NT2/D1 (cell line): Measurements from ENCODE around the gene CDC42EP3.

Experiments
- DNase-seq: peaks from one replicate; pipeline ENCODE4 v3.0.0-alpha.2; 2011; ENCODE audit warnings: low read depth, low spot score
- H3K27me3 ChIP-seq: 2 replicates; pipeline ENCODE4 v1.6.0; 2011; ENCODE audit warnings: mild to moderate bottlenecking; ENCODE audit not compliant: insufficient read length, insufficient read depth
- H3K36me3 ChIP-seq: 2 replicates; pipeline ENCODE4 v1.6.1; 2011; ENCODE audit warnings: mild to moderate bottlenecking, low read length, mixed read lengths; ENCODE audit not compliant: insufficient read depth, insufficient read length
- H3K4me1 ChIP-seq: 2 replicates; pipeline ENCODE4 v1.5.1; 2011; ENCODE audit not compliant: insufficient read depth, insufficient read length
- H3K4me3 ChIP-seq: 2 replicates; pipeline ENCODE4 v1.5.1; 2011; ENCODE audit warnings: low read depth; ENCODE audit not compliant: insufficient read length
- H3K9ac ChIP-seq: 2 replicates; pipeline ENCODE4 v1.6.0; 2011; ENCODE audit warnings: low read depth; ENCODE audit not compliant: insufficient read length
- H3K9me3 ChIP-seq: 2 replicates; pipeline ENCODE4 v1.5.1; 2011; ENCODE audit warnings: mild to moderate bottlenecking, low read length; ENCODE audit not compliant: insufficient read depth
- SUZ12 ChIP-seq: IDR thresholded peaks from 2 replicates; pipeline ENCODE4 v1.6.1; 2011; ENCODE audit not compliant: insufficient read length, insufficient read depth; ENCODE audit errors: extremely low read depth
- YY1 ChIP-seq: IDR thresholded peaks from 2 replicates; pipeline ENCODE4 v1.6.1; 2011; ENCODE audit not compliant: insufficient read length, insufficient read depth
- ZNF274 ChIP-seq: IDR thresholded peaks from 2 replicates; pipeline ENCODE4 v1.6.1; 2011; ENCODE audit warnings: mild to moderate bottlenecking, low read depth, low read length

The CDC42EP3 gene

GRCh38 chr2:37631292-37631691, 40.1 kb downstream of the CDC42EP3 start:
- Histone ChIP-seq H3K4me3 (no peak overlapping the region), H3K9ac (no peak overlapping the region), H3K36me3 (no peaks in the 10 kb centered on the region), H3K27me3 (no peaks in the 10 kb centered on the region), H3K4me1 (no peaks in the 10 kb centered on the region), H3K9me3 (no peaks in the 10 kb centered on the region)
- DNase-seq = no peak
- TF ChIP-seq ZNF274 = no peak

DNA sequence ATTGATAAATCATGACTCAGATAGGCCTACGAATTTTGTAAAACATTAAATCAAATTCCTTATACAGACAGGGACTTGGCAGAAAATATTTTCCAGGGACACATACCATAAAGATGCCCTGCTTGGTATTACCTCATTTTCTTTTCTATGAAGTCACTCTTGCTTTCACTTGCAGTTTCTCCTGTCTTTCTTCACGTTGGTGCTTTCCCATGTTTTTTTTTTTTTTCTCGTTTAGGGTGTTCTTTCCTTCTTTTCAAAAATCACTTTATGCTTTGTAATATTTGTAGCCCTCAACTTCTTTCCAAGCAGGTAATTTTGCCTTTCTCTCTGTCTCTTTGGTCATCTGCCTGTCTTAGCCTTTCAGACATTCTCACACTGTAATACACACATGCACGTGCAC, 40.7 kb downstream of the CDC42EP3 start:
- TF ChIP-seq SUZ12 (no peak), ZNF274 (no peak), YY1 (no peak)
- Histone ChIP-seq H3K4me3 (no peak overlapping the region), H3K27me3 (no peaks in the 10 kb centered on the region), H3K36me3 (no peaks in the 10 kb centered on the region), H3K9ac (no peak overlapping the region), H3K9me3 (no peaks in the 10 kb centered on the region), H3K4me1 (no peaks in the 10 kb centered on the region)
- no peak for DNase-seq

DNA sequence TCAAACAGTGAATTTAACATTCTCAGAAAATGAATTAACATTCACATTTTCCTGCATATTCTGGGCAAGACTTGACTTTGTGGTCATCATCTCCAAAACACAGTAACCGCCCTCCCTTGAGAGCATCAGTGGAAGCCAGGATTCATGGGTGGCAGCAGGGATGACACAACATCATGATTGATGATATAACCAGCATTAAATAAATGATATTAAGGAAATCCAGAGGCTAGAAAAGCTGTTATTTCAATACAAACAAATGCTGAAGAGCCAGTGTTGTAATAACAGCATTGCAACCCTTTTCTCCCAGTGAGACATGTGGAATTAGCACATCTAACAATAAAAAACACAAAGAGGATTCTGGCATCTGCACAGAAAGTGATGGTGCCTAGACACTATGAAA, 41.1 kb downstream of the CDC42EP3 start:
- H3K9me3 ChIP-seq = no peaks in the 10 kb centered on the region
- H3K4me3 ChIP-seq = no peak overlapping the region
- DNase-seq = no peak
- H3K4me1 ChIP-seq = no peaks in the 10 kb centered on the region
- no peaks in the 10 kb centered on the region for H3K27me3 ChIP-seq
- H3K9ac ChIP-seq = no peak overlapping the region
- no peaks in the 10 kb centered on the region for H3K36me3 ChIP-seq
- no peak for TF ChIP-seq YY1
- no peak for TF ChIP-seq ZNF274
- TF ChIP-seq SUZ12 = no peak

GRCh38 chr2:37629529-37629928, 41.9 kb downstream of the CDC42EP3 start:
- no peak overlapping the region for H3K4me3 ChIP-seq
- TF ChIP-seq SUZ12 (no peak), ZNF274 (no peak), YY1 (no peak)
- no peaks in the 10 kb centered on the region for H3K4me1 ChIP-seq
- H3K9ac ChIP-seq = no peak overlapping the region
- no peak for DNase-seq
- no peaks in the 10 kb centered on the region for H3K9me3 ChIP-seq
- H3K36me3 ChIP-seq = no peaks in the 10 kb centered on the region
- no peaks in the 10 kb centered on the region for H3K27me3 ChIP-seq

GRCh38 chr2:37627710-37628109, 43.7 kb downstream of the CDC42EP3 start:
- no peak for DNase-seq
- Histone ChIP-seq H3K4me1 (no peaks in the 10 kb centered on the region), H3K36me3 (no peaks in the 10 kb centered on the region), H3K27me3 (no peaks in the 10 kb centered on the region), H3K9ac (no peak overlapping the region), H3K4me3 (no peak overlapping the region), H3K9me3 (no peaks in the 10 kb centered on the region)
- TF ChIP-seq YY1 = no peak
- TF ChIP-seq SUZ12 = no peak
- no peak for TF ChIP-seq ZNF274

DNA sequence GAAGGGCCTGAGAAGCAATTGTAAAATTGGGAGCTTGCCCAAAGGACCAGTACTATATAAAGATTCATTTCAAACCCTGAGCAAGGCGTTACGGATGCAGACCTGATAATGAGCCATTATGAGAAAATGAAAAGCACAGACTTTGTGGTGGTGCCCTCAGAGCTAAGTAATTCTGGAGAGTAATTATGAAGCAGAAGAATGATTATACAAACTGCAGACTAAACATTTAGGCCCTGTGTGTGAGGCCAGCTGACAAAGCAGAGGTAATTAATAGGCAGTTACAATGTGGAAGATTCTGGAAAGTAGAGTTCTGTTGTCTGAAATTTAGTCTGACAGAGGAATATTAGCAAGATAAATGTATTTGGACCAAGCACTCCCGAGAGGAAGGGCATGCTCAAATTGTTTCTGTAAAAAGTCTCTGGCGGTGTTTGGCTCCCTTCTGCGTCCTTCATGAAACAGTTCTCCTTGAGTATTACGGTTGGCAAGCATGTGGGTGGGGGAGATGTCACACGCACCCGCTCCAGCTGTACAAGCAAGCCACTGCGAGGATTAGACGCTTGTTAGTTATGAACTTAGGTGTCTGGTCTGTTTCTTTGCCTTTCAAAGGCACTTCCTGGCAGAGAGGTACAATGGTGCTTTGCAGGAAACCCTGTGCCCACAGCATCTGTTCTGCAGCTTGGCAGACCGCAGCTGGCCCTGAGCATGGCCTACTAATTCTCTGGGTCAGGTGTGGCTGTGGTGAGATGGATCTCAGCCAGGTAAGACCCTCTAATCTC, 45.5 kb downstream of the CDC42EP3 start:
- DNase-seq = no peak
- no peak overlapping the region for H3K9ac ChIP-seq

DNA sequence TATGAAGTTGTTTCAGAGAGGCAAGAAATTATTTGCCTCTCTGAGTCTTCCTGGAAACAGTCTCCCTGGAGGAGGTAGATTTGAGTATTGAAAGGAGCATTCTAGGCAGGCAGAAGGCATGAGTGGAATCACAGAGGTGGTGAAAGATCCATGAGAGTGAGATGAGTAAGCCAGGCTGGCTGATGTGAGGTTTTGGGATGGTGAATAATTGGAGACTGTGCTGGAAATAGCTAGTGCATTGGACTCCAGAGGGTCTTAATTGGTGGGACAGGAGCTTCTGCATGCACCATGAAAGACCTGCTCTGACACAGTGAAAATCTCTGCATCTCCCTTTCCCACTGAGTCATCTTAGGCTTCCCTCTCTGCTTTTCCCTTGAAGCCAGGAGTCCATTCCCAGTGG, 46.3 kb downstream of the CDC42EP3 start:
- H3K9ac ChIP-seq = no peak overlapping the region
- no peak for TF ChIP-seq ZNF274
- no peak for TF ChIP-seq YY1
- TF ChIP-seq SUZ12 = no peak
- H3K9me3 ChIP-seq = no peaks in the 10 kb centered on the region
- no peak for DNase-seq
- H3K4me1 ChIP-seq = no peaks in the 10 kb centered on the region
- no peaks in the 10 kb centered on the region for H3K27me3 ChIP-seq
- H3K36me3 ChIP-seq = no peaks in the 10 kb centered on the region
- H3K4me3 ChIP-seq = no peak overlapping the region

More for the DNA sequence above, 45.5 kb downstream of the CDC42EP3 start:
- Histone ChIP-seq H3K4me3 (no peak overlapping the region), H3K9me3 (no peaks in the 10 kb centered on the region), H3K4me1 (no peaks in the 10 kb centered on the region), H3K36me3 (no peaks in the 10 kb centered on the region), H3K27me3 (no peaks in the 10 kb centered on the region)
- TF ChIP-seq ZNF274 = no peak
- TF ChIP-seq YY1 = no peak
- no peak for TF ChIP-seq SUZ12
